HG03432 (cell line): Measurements from ENCODE around the gene ZBTB49.

ENCODE experiments used
- ATAC-seq: cut with Tn5 transposase; IDR thresholded peaks from one replicate; pipeline ENCODE4 v1.9.1; 2021; ENCODE audit warnings: mild to moderate bottlenecking, moderate library complexity; ENCODE audit not compliant: unreplicated experiment

The ZBTB49 gene

GRCh38 chr4:4281787-4282186, 8.3 kb upstream of the ZBTB49 start:
- no peak for ATAC-seq

- no peak for ATAC-seq
Measured at GRCh38 chr4:4284827-4285618, 5.0 kb upstream of the ZBTB49 start.

- no peak for ATAC-seq
Measured at GRCh38 chr4:4288098-4288497, 2.0 kb upstream of the ZBTB49 start.

- ATAC-seq, result no peak
Measured at GRCh38 chr4:4289055-4289454, 996 bp upstream of the ZBTB49 start.

GRCh38 chr4:4289597-4289940, 482 bp upstream of the ZBTB49 start:
- peak; percentile 28 for ATAC-seq

GRCh38 chr4:4293279-4293678, 3.2 kb downstream of the ZBTB49 start:
- ATAC-seq, result no peak

GRCh38 chr4:4296283-4296846, 6.3 kb downstream of the ZBTB49 start:
- ATAC-seq, result no peak

- no peak for ATAC-seq
Measured at GRCh38 chr4:4299006-4299405, 9.0 kb downstream of the ZBTB49 start.

- ATAC-seq, result no peak
Measured at GRCh38 chr4:4302001-4302400, 11.9 kb downstream of the ZBTB49 start.

GRCh38 chr4:4302416-4302815, 12.4 kb downstream of the ZBTB49 start:
- ATAC-seq, result no peak

GRCh38 chr4:4306920-4307319, 16.9 kb downstream of the ZBTB49 start:
- ATAC-seq, result no peak

- no peak for ATAC-seq
Measured at GRCh38 chr4:4308800-4309441, 18.9 kb downstream of the ZBTB49 start.

GRCh38 chr4:4311193-4311592, 21.1 kb downstream of the ZBTB49 start:
- ATAC-seq, result no peak

- no peak for ATAC-seq
Measured at GRCh38 chr4:4315461-4316149, 25.6 kb downstream of the ZBTB49 start.

- ATAC-seq, result no peak
Measured at GRCh38 chr4:4316150-4316495, 26.1 kb downstream of the ZBTB49 start.

- ATAC-seq, result no peak
Measured at GRCh38 chr4:4317496-4318232, 27.6 kb downstream of the ZBTB49 start.

- ATAC-seq, result no peak
Measured at GRCh38 chr4:4320528-4320927, 30.5 kb downstream of the ZBTB49 start.

- ATAC-seq, result no peak
Measured at GRCh38 chr4:4320951-4321714, 31.1 kb downstream of the ZBTB49 start.

GRCh38 chr4:4321951-4322688, 32.1 kb downstream of the ZBTB49 start:
- no peak for ATAC-seq
